ENCODE measurements around the gene FRMD1. TPM values are rescaled to one million over a fixed set of nuclear protein-coding genes. Genes with fewer than 3 reads are reported as not detected.
"Not testable (repeated sequence)": the region's sequence is repeated elsewhere in the genome, so short reads cannot be mapped to it uniquely, and the experiment has no call there.

The FRMD1 gene
- total RNA-seq, 1 donor from 2014 or later: 0.41 TPM

DNA sequence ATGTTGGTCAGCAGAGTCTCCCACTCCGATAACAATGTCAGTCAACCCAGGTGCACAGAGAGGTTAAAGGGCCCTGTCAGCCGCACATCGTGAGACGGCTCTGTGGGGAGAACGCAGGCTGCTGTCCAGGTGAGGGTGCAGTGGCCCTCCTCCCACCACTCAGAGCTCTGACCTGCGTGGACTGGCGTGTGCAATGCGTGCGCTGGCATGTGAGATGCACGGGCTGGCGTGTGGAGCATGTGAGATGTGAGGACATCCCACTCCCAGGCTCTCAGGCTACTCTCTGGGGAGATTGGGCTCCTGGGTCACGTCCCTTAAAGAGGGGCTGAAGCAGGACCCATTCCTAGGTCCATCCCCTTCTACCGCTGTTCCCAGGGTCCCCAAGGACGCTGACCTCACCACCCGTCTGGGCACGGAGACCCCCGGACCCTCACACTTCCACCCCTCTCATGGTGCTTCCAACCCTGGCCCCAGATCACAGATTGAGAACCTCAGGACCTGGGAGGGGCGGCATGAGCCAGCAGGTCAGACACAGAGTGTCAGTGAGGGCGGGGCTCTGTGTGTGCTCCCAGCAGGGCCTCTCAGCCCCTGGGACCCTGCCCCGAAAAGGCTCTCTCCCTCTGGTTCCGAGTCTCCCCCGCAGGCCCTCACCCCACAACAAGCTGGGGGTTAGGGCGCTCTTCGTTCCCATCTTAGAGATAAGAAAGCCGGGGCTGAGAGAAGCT, 8.6 kb upstream of the FRMD1 start:
- DNase-seq (ENCODE audit: missing footprints): peak; percentile 44

DNA sequence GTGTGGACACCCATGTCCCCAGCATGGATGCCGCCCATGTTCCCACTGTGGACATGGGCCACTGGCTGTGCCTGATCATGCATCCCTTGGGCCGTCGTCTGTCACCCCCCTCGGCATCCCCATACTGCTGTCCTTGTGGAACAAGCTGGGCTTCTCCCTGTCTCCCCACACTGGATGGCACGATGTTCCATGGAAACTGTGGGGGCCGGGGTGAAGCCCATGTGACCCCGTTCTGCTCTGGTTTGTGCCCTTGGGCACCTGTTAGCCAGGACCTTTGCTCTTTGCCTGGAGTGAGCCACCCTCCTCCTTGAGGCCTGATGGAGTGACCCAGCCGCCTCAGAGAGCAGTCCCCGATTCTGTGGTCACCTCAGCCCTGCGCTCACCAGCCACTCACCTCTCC, 7.6 kb upstream of the FRMD1 start:
- DNase-seq (ENCODE audit: missing footprints): peak; percentile 31
- no peak for ATAC-seq
- intact Hi-C loops (cut with DNase I): no loop called here

More for the DNA sequence above, 8.6 kb upstream of the FRMD1 start:
- no peak for ATAC-seq
- intact Hi-C loops (cut with DNase I): no loop called here

DNA sequence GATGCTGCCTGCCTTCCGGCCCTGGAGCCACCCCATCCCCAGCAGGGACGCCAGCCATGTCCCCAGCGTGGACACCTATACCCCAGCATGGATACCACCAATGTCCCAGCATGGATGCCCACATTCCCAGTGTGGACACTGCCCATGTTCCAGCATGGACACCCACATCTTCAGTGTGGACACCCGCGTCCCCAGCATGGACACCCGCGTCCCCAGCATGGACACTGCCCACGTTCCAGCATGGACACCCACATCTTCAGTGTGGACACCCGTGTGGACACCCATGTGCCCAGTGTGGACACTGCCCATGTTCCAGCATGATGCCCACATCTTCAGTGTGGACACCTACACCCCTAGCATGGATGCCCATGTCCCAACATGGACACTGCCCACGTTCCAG, 7.1 kb upstream of the FRMD1 start:
- intact Hi-C loops (cut with DNase I): no loop called here
- DNase-seq (ENCODE audit: missing footprints) (no peak), ATAC-seq (no peak)

DNA sequence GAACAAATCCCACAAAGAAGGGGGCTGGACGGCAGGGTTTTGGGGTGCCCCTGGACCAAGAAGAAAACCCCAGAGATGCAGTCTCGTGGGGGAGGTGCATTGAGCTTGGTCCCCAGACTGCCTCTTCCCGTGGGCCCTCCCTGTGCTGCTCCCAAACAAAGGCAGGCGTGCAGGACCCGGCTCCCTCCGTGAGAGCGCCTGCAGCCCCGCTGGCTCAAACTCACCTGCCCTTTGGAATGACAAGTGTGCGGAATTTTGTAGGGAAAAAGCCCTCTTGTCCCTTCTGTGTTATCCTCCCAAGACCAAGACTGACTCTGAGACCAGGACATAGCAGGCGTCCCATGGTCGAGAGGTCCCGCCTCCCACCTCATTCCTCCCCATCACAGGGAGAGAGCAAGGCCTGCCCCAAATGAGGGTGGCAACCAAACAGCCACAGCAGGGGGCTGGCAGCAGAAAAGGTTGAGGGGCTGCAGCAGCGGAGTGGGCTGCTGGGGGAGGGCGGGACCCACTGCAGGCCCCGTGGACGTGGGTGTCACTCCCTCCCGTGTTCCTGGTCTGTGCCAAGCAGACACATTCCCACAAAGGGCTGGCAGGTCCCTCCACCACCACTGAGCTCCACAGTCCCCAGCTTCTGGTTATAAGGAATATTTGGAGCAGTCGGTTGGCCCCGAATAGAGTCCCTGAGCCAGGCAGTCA, 5.6 kb upstream of the FRMD1 start:
- intact Hi-C loops (cut with DNase I): no loop called here
- DNase-seq (ENCODE audit: missing footprints) (no peak), ATAC-seq (no peak)

DNA sequence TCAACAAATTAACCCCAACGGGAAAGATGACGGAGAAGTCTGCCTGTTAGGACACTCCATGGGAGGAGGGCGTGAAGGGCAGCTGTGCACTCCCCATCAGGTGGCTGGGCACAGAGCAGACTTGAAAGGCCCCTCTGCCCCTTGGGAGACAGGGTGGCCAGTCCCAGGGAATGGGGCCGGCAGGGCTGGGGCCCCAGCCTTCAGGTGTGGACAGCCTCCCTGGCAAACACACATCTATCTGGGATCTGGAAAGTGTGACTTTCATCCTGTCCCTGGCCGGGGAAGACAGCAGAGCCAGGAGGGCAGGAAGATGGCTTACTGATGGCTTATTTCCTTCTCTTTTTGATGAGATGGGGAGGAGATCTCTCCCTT, 4.5 kb upstream of the FRMD1 start:
- no peak for ATAC-seq
- DNase-seq (ENCODE audit: missing footprints): no peak
- intact Hi-C loops (cut with DNase I): no loop called here

DNA sequence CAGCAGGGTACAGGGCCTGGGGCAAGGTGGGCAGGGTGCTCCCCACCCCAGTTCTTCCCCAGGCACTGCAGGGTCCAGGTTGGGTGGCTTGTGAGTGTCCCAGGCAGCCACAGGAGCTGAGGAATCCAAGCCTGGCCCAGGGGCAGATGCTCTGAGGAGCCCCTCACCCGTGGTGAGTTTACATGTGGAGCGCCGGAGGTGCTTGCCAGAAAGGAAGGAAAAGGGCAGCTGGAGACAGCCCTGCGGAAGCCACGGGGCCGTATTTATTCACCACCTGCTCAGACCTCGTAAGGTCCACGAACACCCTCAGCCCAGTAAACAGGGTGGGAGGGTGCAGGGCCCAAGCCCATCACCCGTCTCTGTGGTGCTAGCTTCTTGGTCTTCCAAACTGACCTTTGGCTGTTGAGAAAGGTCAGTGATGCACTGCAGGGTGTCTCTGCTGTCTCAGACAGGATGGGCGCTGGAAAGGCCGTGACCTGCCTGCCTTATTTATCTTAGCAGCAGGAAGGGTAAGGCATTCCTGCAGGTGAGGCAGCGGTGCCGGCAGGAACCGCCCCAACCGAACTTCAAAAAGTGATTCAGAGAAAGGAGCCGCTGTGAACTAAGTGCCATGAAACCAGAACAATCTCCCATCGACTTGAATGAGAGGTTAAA, 4.0 kb upstream of the FRMD1 start:
- intact Hi-C loops (cut with DNase I): no loop called here
- no peak for ATAC-seq
- no peak for DNase-seq (ENCODE audit: missing footprints)

DNA sequence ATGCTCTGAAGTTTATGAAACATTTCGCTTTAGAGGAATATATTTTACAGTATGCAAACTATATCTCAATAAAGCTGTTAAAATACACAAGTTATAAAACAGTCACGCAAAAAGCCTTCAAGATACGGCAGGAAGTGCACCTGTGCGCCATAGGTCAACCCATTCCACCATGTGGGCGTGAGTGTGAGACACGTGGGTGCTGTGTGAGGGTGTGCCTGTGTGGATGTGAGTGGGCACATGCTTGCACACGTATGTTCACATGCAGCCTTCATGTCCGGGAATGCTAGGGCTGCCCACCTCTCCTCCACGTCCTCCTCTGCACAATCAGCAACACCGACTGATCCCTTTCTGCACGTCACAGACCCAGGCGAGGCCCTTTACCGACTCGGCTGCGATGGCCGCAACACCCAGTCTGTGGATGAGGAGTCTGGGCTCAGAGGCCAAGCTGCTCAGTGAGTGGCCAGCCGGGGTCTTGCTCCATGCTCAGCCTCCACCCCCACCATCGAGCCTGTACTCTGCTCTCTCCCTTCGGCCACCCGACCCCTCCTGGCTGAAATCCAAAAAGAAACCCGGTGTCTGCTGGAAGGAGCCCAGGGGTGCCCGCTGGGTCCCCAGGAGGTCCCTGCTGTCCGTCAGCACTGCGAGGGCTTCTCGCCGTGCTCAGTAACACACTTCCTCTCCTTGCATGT, 3.0 kb upstream of the FRMD1 start:
- intact Hi-C loops (cut with DNase I): no loop called here
- ATAC-seq (no peak), DNase-seq (ENCODE audit: missing footprints) (no peak)

DNA sequence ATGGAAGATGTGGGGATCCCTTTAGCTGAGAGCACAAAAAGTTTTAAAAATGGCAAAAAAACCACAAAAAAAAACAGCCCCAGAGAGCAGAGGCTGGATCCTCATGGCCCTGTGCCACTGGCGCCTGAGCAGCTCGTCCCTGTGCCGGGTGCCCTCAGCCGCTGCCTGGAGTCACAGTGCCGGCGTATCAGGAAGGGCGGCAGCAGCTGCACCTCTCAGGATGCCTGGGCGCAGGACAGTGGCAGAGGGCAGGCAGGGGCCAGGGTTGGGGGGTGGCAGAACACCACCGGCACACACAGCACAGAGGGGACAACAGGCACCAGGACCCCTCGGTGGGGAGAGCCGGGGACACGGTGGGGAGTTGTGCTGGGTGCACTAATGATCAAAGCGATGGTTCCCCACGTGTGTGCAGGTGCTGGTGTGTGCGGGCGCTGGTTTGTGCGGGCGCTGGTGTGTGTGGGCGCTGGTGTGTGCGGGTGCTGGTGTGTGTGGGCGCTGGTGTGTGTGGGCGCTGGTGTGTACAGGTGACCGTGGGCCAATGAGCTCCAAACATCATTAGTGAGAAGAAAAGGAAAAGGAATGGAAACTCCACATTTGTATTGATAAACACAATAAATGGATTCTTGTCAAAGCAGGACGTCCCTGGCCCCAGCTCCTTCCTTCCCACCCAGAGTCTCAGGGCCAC, 1.5 kb upstream of the FRMD1 start:
- ATAC-seq (no peak), DNase-seq (ENCODE audit: missing footprints) (no peak)
- intact Hi-C loops (cut with DNase I): no loop called here

DNA sequence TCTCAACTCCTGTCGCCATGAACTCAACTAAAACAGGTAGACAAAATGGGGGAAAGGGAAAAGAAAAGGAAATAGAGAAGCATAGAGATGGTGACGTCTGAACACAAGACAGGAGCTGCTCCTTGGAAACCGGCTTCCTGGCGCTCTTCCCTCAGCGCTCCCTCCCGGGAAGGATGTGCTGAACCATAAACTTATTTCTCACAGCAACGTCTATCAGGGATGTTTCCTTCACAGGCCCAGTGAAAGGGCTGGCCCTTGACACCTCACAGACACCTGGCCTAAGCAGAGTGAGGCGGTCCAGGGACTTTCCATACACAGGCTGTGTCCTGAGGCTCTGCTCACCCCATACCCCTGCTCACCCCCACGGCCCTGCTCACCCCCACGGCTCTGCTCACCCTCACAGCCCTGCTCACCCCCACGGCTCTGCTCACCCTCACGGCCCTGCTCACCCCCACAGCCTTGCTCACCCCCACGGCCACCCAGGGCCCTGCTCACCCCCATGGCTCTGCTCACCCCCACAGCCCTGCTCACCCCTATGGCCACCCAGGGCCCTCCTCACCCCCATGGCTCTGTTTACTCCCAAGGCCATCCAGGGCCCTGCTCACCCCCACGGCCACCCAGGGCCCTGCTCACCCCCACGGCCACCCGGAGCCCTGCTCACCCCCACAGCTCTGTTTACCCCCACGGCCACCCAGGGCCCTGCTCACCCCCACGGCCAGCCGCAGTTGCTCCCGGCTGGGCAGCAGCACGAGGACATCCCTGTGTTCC, 653 bp downstream of the FRMD1 start:
- no peak for DNase-seq (ENCODE audit: missing footprints)
- intact Hi-C loops (cut with DNase I): no loop called here
- ATAC-seq: no peak

DNA sequence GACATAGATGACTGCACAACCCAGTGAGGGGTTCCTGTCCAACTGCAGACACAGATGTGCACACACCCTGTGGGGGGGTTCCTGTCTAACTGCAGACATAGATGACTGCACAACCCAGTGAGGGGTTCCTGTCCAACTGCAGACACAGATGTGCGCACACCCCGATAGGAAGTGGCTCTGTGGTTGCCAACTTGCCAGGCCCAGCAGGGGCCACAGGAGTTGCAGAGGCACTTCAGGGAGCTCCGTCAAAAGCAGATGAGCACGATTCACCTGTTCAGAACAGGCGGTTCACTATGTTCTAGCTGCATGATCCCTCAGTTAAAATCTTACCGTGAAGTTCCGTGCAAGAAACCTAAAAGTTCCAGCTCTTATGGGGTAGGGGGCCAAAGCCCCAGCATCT, 1.6 kb downstream of the FRMD1 start:
- ATAC-seq; intact Hi-C loops (cut with DNase I); DNase-seq (ENCODE audit: missing footprints): not testable (repeated sequence)

DNA sequence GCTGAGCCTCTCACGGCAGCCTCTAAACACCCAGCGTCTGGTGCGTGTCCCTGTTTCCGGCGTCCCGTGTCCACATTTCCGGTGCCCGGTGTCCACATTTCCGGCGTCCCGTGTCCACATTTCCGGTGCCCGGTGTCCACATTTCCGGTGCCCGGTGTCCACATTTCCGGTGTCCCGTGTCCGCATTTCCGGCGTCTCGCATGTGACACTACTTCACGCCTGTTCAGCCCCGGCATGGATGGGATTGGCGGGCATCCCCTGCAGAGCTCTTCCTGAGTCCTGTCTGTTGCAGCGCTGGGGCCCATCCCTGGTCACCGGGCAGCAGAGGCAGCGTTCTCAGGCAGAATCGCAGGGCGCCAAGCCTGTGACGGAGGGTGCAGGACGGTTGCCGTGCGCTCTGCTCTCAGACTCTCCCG, 3.2 kb downstream of the FRMD1 start:
- DNase-seq (ENCODE audit: missing footprints) (no peak), ATAC-seq (no peak)
- intact Hi-C loops (cut with DNase I): no loop called here

DNA sequence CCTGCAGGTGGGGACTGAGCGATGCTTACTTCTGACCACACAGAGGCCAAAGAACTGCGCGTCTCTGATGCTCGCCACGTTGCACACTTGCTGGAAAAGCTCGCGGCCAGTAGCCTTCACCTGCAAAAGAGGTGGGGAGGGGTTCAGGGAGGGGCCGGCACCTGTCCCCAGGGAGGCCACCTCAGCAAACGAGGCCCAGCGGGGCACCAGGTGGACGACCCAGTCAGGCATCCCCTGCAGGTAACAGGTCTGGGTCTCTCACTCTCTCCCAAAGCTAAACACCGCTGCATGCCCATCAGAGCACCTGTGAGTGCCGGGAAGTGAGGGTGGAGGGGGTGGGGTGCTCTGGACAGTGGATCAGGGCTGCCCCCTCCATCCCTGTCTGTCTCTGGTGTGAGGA, 3.8 kb downstream of the FRMD1 start:
- ATAC-seq: no peak
- DNase-seq (ENCODE audit: missing footprints): no peak
- intact Hi-C loops (cut with DNase I): no loop called here

DNA sequence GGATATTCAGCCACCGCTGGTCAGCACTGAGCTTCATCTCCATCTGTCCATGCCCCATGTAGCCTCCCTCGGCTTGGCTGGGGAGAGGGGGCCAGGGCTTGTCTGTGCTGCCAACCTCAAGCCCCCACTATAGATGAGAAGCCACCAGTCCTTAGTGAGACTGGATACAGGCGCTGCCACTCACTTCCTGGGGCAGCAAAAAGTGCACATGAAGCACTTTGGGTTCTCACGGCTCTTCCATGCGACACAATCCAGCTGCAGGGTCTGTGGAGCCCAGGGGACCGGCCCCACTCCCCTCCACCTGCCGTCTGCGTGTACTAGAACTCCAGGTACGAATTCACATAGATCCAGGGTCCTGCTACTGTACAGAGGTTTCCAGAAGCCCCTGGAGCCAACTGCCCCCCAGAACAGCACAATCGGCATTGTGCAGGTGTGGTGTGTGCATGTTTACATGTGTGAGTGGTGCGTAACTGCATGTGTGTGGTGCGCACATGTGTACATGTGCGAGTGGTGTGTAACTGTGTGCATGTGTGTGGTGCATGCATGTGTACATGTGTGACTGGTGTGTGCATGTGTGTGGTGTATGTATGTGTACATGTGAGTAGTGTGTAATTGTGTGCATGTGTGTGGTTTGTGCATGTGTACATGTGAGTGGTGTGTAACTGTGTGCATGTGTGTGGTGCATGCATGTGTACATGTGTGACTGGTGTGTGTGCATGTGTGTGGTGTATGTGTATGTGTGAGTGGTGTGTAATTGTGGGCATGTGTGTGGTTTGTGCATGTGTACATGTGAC, 4.9 kb downstream of the FRMD1 start:
- intact Hi-C loops (cut with DNase I): no loop called here
- no peak for ATAC-seq
- DNase-seq (ENCODE audit: missing footprints): no peak

DNA sequence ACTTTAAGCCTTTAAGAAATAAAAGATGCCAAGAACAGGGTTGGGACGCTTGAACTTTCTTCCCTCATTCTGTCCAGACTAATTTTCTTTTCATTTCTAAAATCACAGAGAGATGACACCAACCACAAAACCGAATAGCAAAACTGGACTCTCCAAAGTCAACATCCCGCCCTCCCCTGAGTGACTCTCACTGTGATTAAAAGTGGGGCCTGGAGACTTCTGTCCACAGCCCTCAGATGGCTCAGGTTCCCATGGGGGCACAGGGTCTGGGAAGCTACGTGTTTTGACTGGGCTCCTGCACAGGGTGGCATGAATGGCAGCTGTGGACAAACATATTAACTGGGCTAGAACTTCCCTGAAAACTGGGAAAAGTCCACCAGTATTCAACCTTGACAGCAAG, 6.3 kb downstream of the FRMD1 start:
- intact Hi-C loops (cut with DNase I): no loop called here
- DNase-seq (ENCODE audit: missing footprints) (no peak), ATAC-seq (no peak)

DNA sequence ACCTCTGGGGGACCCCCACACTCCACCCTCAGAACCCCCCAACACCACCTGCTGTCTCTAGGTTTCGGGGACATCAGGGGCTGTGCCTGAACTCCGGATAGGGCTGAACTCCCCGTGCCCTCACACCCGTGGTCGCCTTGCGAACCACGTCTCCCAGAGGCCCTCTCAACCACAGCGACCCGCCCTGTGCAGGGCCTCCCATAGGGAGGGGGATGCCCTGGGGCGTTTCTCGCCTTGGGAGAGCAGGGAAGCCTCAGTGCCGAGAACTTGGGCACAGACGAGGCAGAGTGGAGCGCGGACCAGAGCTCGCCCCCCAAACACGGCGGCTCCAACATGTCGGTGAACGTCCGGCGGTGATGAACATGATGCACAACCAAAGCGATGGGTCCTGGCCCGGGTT, 6.8 kb downstream of the FRMD1 start:
- ATAC-seq (no peak), DNase-seq (ENCODE audit: missing footprints) (no peak)
- intact Hi-C loops (cut with DNase I): no loop called here

DNA sequence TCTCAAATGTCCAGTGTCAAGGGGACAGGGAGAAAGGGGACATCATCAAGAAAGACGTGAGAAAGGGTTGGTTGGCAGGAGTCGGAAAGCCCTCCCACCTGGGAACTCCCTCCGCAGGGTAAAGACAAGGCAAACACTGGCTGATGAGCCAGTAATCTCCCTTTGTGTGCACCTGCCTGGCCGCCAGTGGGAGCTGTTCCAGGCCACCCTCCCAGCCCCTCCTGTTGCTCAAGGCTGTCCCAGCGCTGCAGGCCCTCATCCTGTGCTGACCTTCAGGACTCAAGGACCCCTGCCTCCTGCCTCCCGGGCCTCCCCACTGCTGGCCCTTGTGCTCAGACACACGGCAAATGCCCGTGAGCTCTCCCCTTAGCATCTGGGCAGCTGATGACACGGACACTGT, 7.4 kb downstream of the FRMD1 start:
- ATAC-seq: peak; percentile 19
- intact Hi-C loops (cut with DNase I): no loop called here
- no peak for DNase-seq (ENCODE audit: missing footprints)

DNA sequence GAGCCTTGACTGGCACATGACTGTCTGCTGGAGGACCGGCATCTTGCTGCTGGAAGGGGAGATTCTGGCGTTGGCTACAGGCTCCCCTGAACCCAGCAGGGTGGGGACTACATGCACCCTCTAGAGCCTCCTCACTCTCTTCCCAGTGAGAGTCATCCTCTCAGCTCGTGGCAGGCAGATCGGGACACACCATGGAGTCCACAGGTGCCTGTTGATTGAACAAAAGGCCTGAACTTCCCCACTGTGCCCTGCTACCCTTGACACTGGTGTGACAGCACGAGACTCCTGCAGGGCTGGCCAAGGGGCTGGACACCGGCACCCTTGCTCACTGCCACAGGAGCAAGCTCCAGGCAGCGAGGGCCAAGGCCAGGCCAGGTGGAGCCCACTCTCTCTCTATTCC, 8.2 kb downstream of the FRMD1 start:
- intact Hi-C loops (cut with DNase I): no loop called here
- DNase-seq (ENCODE audit: missing footprints) (no peak), ATAC-seq (no peak)
